ENCODE results near the gene NTPCR.

NTPCR gene

GRCh38 chr1:232978091-232978634, 27.8 kb downstream of the NTPCR start:
- Mint-ChIP-seq H3K27me3 (no peaks in the 10 kb centered on the region), H3K36me3 (ENCODE audit: insufficient read depth) (peaks cover 8% of the 10 kb centered on the region), H3K4me1 (ENCODE audit: low read depth in 2 of 2) (peaks cover 12 to 17% of the 10 kb centered on the region in 2 donors), H3K4me3 (no peak overlapping the region), H3K27ac (peak overlapping the region; percentile 75 to 77), H3K9me3 (peaks cover 10 to 13% of the 10 kb centered on the region in 2 donors)
- ATAC-seq (replicated peaks) (no peak), DNase-seq (no peak)

- no peak overlapping the region for H3K4me3 Mint-ChIP-seq
- H3K9me3 Mint-ChIP-seq = peaks cover 4 to 7% of the 10 kb centered on the region in 2 donors
- H3K36me3 Mint-ChIP-seq (ENCODE audit: insufficient read depth) = peaks cover 9% of the 10 kb centered on the region
- peaks cover 12 to 17% of the 10 kb centered on the region in 2 donors for H3K4me1 Mint-ChIP-seq (ENCODE audit: low read depth in 2 of 2)
- no peak for DNase-seq
- ATAC-seq (replicated peaks) = no peak
- no peaks in the 10 kb centered on the region for H3K27me3 Mint-ChIP-seq
- H3K27ac Mint-ChIP-seq = peak overlapping the region; percentile 75 to 77
These were observed 28.4 kb downstream of the NTPCR start for GRCh38 chr1:232978815-232979214.

GRCh38 chr1:232979558-232979957, 29.1 kb downstream of the NTPCR start:
- Mint-ChIP-seq H3K27ac (peak overlapping the region in 1 of 2 donors; percentile 77), H3K9me3 (no peaks in the 10 kb centered on the region), H3K4me3 (no peak overlapping the region), H3K27me3 (no peaks in the 10 kb centered on the region), H3K4me1 (ENCODE audit: low read depth in 2 of 2) (peaks cover 12 to 17% of the 10 kb centered on the region in 2 donors), H3K36me3 (ENCODE audit: insufficient read depth) (peaks cover 11% of the 10 kb centered on the region)
- ATAC-seq (replicated peaks) (no peak), DNase-seq (no peak)

GRCh38 chr1:232980355-232980978, 30.1 kb downstream of the NTPCR start:
- H3K27ac Mint-ChIP-seq = no peak overlapping the region
- no peak for ATAC-seq (replicated peaks)

GRCh38 chr1:232980986-232981560, 30.7 kb downstream of the NTPCR start:
- H3K4me1 Mint-ChIP-seq (ENCODE audit: low read depth in 2 of 2) = peaks cover 12 to 17% of the 10 kb centered on the region in 2 donors
- DNase-seq (no peak), ATAC-seq (replicated peaks) (no peak)
- no peaks in the 10 kb centered on the region for H3K9me3 Mint-ChIP-seq
- no peaks in the 10 kb centered on the region for H3K27me3 Mint-ChIP-seq
- H3K4me3 Mint-ChIP-seq = no peak overlapping the region
- H3K27ac Mint-ChIP-seq = no peak overlapping the region
- H3K36me3 Mint-ChIP-seq (ENCODE audit: insufficient read depth) = peaks cover 11% of the 10 kb centered on the region

More at GRCh38 chr1:232980355-232980978, 30.1 kb downstream of the NTPCR start:
- no peak overlapping the region for H3K4me3 Mint-ChIP-seq
- peaks cover 12 to 17% of the 10 kb centered on the region in 2 donors for H3K4me1 Mint-ChIP-seq (ENCODE audit: low read depth in 2 of 2)
- no peak for DNase-seq
- no peaks in the 10 kb centered on the region for H3K9me3 Mint-ChIP-seq
- H3K36me3 Mint-ChIP-seq (ENCODE audit: insufficient read depth) = peaks cover 11% of the 10 kb centered on the region
- no peaks in the 10 kb centered on the region for H3K27me3 Mint-ChIP-seq

- no peak overlapping the region for H3K4me3 Mint-ChIP-seq
- no peaks in the 10 kb centered on the region for H3K27me3 Mint-ChIP-seq
- ATAC-seq (replicated peaks) (no peak), DNase-seq (no peak)
- peak overlapping the region in 1 of 2 donors; percentile 32 for H3K27ac Mint-ChIP-seq
- no peaks in the 10 kb centered on the region for H3K9me3 Mint-ChIP-seq
- H3K36me3 Mint-ChIP-seq (ENCODE audit: insufficient read depth) = peaks cover 11% of the 10 kb centered on the region
- peaks cover 12 to 17% of the 10 kb centered on the region in 2 donors for H3K4me1 Mint-ChIP-seq (ENCODE audit: low read depth in 2 of 2)
These were observed 32.0 kb downstream of the NTPCR start for GRCh38 chr1:232982238-232982944.

GRCh38 chr1:232983375-232983774, 33.0 kb downstream of the NTPCR start:
- Mint-ChIP-seq H3K4me1 (ENCODE audit: low read depth in 2 of 2) (peaks cover 5 to 9% of the 10 kb centered on the region in 2 donors), H3K27me3 (no peaks in the 10 kb centered on the region), H3K27ac (no peak overlapping the region), H3K4me3 (no peak overlapping the region), H3K9me3 (no peaks in the 10 kb centered on the region), H3K36me3 (ENCODE audit: insufficient read depth) (peaks cover 4% of the 10 kb centered on the region)
- ATAC-seq (replicated peaks) = no peak
- DNase-seq = no peak

GRCh38 chr1:232983817-232984567, 33.6 kb downstream of the NTPCR start:
- ATAC-seq (replicated peaks) (no peak), DNase-seq (no peak)
- Mint-ChIP-seq H3K4me1 (ENCODE audit: low read depth in 2 of 2) (peaks cover under 1 to 6% of the 10 kb centered on the region in 2 donors), H3K4me3 (no peak overlapping the region), H3K27me3 (no peaks in the 10 kb centered on the region), H3K9me3 (no peaks in the 10 kb centered on the region), H3K36me3 (ENCODE audit: insufficient read depth) (peaks cover 3% of the 10 kb centered on the region), H3K27ac (peak overlapping the region; percentile 46 to 75)

GRCh38 chr1:232984577-232985425, 34.4 kb downstream of the NTPCR start:
- Mint-ChIP-seq H3K27me3 (no peaks in the 10 kb centered on the region), H3K4me1 (ENCODE audit: low read depth in 2 of 2) (peaks cover 0 to 4% of the 10 kb centered on the region in 2 donors), H3K36me3 (ENCODE audit: insufficient read depth) (peaks cover 3% of the 10 kb centered on the region), H3K9me3 (no peaks in the 10 kb centered on the region), H3K4me3 (no peak overlapping the region), H3K27ac (peak overlapping the region; percentile 46 to 75)
- ATAC-seq (replicated peaks) (no peak), DNase-seq (no peak)

GRCh38 chr1:232985882-232986526, 35.6 kb downstream of the NTPCR start:
- ATAC-seq (replicated peaks) (no peak), DNase-seq (no peak)
- Mint-ChIP-seq H3K4me3 (no peak overlapping the region), H3K27me3 (no peaks in the 10 kb centered on the region), H3K36me3 (ENCODE audit: insufficient read depth) (peaks cover 8% of the 10 kb centered on the region), H3K4me1 (ENCODE audit: low read depth in 2 of 2) (peaks cover 0 to 2% of the 10 kb centered on the region in 2 donors), H3K27ac (no peak overlapping the region), H3K9me3 (no peaks in the 10 kb centered on the region)

GRCh38 chr1:232986527-232986922, 36.1 kb downstream of the NTPCR start:
- H3K27ac Mint-ChIP-seq = peak overlapping the region in 1 of 2 donors; percentile 66
- DNase-seq = no peak
- peaks cover 8% of the 10 kb centered on the region for H3K36me3 Mint-ChIP-seq (ENCODE audit: insufficient read depth)
- no peak for ATAC-seq (replicated peaks)
- peaks cover 0 to 2% of the 10 kb centered on the region in 2 donors for H3K4me1 Mint-ChIP-seq (ENCODE audit: low read depth in 2 of 2)
- H3K27me3 Mint-ChIP-seq = no peaks in the 10 kb centered on the region
- H3K4me3 Mint-ChIP-seq = no peak overlapping the region
- no peaks in the 10 kb centered on the region for H3K9me3 Mint-ChIP-seq

Data from effector memory CD8-positive, alpha-beta T cell (primary cell).